Measurements from ENCODE around the gene GNB5.

GNB5 gene

GRCh38 chr15:52218371-52218770, 27.2 kb upstream of the GNB5 start:
- no peak for TF ChIP-seq CTCF (IDR thresholded peaks at IDR 0.05)

DNA sequence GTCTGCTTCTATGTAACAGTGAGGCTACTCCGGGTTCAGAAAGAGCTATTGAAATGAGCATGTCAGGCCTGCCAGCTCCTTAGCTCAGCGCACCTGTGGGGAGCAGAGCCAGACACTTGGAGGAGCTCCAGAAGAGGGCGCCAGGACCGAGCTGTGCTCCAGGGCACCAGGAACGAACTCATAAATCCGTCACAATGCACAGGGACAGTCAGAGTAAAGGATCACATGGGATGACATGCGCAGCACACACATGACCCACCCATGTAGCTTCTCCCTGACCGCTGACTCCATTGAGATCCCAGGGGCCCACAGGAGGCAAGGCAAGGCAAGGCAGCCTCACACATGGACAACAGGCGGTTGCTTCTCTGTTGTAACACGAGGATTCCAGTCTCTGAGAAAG, 26.0 kb upstream of the GNB5 start:
- Histone ChIP-seq H3K27ac (no peak overlapping the region), H3K27me3 (no peaks in the 10 kb centered on the region), H3K4me1 (ENCODE audit: control insufficient read depth in 1 of 2, insufficient read depth in 1 of 2, low read depth in 1 of 2, low read length in 1 of 2) (no peaks in the 10 kb centered on the region), H3K9me3 (no peaks in the 10 kb centered on the region), H3K36me3 (no peaks in the 10 kb centered on the region), H3K4me3 (ENCODE audit: low read depth in 1 of 2, low read length in 1 of 2) (no peak overlapping the region)
- no peak for TF ChIP-seq CTCF (IDR thresholded peaks at IDR 0.05)

More at GRCh38 chr15:52218371-52218770, 27.2 kb upstream of the GNB5 start:
- Histone ChIP-seq H3K4me3 (ENCODE audit: low read depth in 1 of 2, low read length in 1 of 2) (no peak overlapping the region), H3K9me3 (no peaks in the 10 kb centered on the region), H3K4me1 (ENCODE audit: control insufficient read depth in 1 of 2, insufficient read depth in 1 of 2, low read depth in 1 of 2, low read length in 1 of 2) (no peaks in the 10 kb centered on the region), H3K36me3 (no peaks in the 10 kb centered on the region), H3K27me3 (no peaks in the 10 kb centered on the region), H3K27ac (no peak overlapping the region)

DNA sequence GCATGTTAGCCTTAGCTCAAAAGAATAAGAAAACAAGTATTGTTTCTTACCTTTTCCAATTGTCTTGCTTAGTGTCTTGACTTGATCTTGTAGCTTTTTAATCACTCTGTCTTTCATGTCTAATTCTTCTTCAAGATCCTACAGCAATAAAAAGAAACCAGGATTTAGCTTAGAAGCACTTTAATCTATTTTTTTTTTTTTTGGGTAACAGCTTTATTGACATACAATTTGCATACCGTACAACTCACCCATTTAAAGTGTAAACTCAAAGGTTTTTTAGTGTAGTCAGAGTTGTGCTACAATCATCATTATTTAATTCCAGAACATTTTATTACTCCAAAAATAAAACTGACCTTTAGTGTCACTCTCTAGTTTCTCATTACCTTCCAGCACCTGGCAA, 23.4 kb upstream of the GNB5 start:
- no peaks in the 10 kb centered on the region for H3K36me3 ChIP-seq

DNA sequence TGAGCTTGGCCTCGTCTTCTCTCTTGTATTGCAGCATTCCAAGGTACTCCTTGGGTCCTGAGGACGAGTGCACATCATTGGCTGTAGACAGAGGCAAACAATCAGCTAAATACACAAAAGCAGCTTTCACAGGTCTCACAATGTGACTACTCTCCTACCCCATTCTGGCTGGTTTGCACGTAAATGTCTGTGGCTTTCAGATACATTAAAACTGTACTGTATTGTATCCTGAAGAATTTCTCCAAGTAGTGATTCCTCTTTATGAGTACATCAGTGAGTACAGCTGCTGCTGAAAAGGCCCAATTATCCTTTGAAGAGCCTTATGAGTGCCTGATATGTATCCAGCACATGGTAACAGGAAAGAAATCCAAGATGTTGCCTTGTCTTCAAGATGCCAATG, 22.0 kb upstream of the GNB5 start:
- no peaks in the 10 kb centered on the region for H3K9me3 ChIP-seq

More for the DNA sequence above, 23.4 kb upstream of the GNB5 start:
- TF ChIP-seq CTCF (IDR thresholded peaks at IDR 0.05) = no peak
- Histone ChIP-seq H3K4me3 (ENCODE audit: low read depth in 1 of 2, low read length in 1 of 2) (no peak overlapping the region), H3K27ac (no peak overlapping the region), H3K4me1 (ENCODE audit: control insufficient read depth in 1 of 2, insufficient read depth in 1 of 2, low read depth in 1 of 2, low read length in 1 of 2) (no peaks in the 10 kb centered on the region), H3K27me3 (no peaks in the 10 kb centered on the region), H3K9me3 (no peaks in the 10 kb centered on the region)

DNA sequence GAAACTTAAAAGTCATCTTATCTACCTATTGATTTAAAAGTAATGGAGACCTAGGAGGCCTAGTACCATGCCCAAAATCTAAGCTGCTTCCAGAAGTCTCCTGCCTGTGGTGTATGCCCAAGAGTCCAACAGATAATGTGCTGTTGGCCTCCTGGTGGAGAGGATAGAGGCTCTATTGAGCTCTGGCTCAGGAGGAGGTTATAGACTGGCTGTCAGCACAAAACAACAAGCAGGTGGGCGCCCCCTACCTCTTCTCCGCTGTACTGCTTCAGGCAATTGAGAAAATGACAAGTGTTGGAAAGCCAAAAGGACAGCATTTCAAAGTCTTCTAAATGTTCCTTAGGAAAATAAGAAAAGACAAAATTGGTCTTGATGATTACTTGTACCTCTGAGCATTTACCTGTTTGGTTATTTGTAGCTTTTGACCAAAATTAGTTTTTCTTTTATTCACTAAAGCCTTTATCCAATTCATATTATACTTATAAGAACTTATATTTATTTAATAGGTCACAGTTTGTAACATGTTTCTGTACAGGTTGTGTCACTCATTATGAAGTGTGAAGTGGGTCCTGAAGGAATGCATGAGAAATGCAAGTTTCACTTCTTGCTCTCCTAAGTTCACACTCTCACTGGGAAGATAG, 17.2 kb upstream of the GNB5 start:
- Histone ChIP-seq H3K9me3 (no peaks in the 10 kb centered on the region), H3K4me1 (ENCODE audit: control insufficient read depth in 1 of 2, insufficient read depth in 1 of 2, low read depth in 1 of 2, low read length in 1 of 2) (no peaks in the 10 kb centered on the region), H3K4me3 (ENCODE audit: low read depth in 1 of 2, low read length in 1 of 2) (no peak overlapping the region), H3K27ac (no peak overlapping the region), H3K36me3 (no peaks in the 10 kb centered on the region), H3K27me3 (no peaks in the 10 kb centered on the region)
- TF ChIP-seq CTCF (IDR thresholded peaks at IDR 0.05) = peak; percentile 21

More for the DNA sequence above, 22.0 kb upstream of the GNB5 start:
- Histone ChIP-seq H3K27me3 (no peaks in the 10 kb centered on the region), H3K4me3 (ENCODE audit: low read depth in 1 of 2, low read length in 1 of 2) (no peak overlapping the region), H3K36me3 (no peaks in the 10 kb centered on the region), H3K4me1 (ENCODE audit: control insufficient read depth in 1 of 2, insufficient read depth in 1 of 2, low read depth in 1 of 2, low read length in 1 of 2) (no peaks in the 10 kb centered on the region), H3K27ac (no peak overlapping the region)
- no peak for TF ChIP-seq CTCF (IDR thresholded peaks at IDR 0.05)
